DLD1 (cell line): ENCODE results near the gene DOP1A.

Source experiments
- in situ Hi-C: cut with HindIII; loops from 2 replicates; pipeline ENCODE4 v1.10.0; 2017; ENCODE audit warnings: low sequenced_read_pairs

The DOP1A gene

DNA sequence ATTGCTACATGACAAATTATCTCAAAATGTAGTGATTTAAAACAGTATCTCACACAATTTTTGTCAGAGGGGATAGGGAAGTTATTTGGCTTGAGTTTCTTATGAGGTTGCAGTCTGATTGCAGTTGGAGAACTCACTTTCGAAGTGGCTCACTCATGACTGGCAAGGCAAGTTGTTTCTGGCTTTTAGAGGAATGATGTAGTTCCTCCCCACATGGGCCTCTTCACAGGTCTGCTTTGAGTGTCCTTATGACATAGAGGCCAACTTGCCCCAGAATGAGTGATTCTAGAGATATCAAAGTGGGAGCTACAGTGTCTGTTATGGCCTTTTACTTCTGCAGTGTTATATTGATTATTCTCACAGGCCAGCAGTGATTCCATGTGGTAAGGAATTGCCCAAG lies 6.1 kb downstream of the DOP1A start:
- in situ Hi-C loops, result no loop called here

DNA sequence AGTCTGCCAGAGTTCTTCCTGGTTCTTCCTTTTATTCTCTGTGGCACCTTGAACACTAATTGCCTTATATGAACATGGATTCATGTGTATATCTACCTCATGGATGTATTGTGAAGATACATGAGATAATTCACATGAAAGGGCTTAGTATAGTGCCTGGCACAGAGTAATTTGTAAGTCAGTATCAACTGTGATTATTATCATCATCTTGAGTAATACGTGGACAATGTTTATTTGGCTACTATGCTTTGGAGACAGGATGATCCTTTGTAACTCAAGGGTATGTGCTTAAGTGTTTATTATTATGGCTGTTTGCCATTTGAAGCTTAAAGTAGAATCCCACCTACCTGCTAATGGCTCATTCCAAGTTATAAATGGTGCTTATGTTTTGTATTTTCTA lies 16.0 kb downstream of the DOP1A start:
- in situ Hi-C loops, result no loop called here

DNA sequence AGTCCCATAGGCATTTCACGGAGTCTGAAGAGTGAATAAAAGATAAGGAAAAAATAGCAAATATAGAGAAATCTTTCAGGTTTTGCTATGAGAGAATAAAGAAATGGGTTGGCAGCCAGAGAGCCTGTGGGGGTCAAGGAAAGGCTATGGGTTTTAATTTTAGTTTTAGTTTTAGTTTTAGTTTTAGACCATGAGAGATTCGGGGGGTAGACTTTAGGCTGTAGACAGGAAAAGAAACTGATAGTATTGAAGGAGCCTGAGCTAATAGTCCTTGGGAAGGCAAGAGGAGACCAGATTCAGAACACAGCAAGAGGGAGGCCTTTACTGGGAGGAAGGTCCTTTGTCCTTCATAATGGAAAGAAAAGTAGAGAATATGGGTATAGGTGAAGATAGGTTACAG lies 19.3 kb downstream of the DOP1A start:
- in situ Hi-C loops, result no loop called here

DNA sequence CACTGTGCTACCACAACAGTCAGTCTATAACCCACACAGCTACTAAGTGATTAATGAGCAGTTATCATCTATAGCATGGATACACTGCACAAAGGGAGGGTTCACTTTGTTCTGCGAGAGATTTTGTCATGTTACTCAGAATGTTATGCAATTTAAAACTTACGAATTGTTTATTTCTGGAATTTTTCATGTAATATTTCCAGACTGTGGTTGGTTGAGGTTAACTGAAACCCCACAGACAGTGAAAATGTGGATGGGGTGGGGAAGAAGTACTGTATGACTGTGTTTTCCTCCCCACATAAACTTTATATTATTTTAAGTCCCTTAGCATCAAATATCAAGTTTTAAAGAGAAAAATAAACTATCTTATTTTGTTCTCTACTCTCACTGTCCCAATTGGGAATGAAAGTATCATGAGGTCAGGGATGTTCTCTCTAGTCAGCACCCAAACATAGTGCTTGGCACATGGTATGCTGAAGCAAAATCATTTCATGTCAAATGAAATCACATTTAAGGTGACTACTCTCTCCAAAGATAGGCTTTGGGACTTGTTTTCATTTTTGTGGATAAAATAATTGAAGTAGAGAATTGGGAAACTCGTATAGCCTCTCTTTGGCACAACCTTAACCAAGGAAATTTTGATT lies 25.4 kb downstream of the DOP1A start:
- in situ Hi-C loops, result no loop called here

DNA sequence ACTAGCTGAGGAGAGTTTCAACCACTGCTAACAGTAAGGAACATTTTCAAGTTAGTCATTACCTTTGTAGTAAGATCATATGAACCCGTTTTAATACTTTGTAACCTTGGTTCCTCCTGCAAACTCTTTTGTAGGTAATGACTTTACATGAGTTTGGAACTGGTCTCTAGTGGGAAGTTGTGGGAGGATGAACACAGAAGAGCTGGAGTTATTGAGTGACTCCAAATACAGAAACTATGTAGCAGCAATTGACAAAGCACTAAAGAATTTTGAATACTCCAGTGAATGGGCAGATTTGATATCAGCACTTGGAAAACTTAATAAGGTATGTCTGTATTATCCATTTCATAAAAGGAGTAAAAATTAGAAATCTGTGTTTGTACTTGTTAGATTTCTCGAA lies 29.3 kb downstream of the DOP1A start:
- in situ Hi-C loops, result no loop called here

DNA sequence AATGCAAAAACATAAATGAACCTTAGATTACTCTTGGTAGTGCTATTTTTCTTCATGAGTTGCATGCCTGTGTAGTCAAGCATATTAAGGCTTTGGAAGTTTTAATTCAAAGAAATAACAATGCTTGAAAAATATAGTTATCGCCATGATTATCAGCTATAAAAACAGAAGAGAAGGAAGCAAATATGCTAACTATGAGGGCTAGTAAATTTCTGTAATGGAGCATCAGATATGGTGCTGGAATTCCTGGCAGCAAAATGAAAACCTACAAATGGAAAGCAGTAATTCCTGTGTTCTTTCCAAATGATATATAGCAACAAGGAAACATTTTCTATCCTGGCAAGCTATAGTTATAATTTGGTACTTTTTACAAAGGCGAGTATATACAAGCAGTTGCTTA lies 29.7 kb downstream of the DOP1A start:
- in situ Hi-C loops, result no loop called here

DNA sequence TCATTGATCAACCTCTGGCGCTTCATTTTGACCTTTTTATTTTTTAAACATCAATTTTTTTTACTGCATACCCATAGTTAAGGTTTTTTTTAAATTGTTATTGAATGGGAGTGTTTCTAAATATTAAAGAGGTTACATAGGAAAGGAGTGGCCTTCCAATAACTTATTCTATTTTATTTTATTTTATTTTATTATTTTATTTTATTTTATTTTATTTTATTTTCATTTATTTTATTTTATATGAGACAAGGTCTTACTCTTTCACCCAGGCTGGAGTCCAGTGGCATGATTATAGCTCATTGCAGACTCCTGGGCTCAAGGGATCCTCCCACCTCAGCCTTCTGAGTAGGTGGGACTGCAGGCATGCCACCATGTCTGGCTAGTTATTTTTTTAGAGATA lies 30.2 kb downstream of the DOP1A start:
- in situ Hi-C loops, result no loop called here

DNA sequence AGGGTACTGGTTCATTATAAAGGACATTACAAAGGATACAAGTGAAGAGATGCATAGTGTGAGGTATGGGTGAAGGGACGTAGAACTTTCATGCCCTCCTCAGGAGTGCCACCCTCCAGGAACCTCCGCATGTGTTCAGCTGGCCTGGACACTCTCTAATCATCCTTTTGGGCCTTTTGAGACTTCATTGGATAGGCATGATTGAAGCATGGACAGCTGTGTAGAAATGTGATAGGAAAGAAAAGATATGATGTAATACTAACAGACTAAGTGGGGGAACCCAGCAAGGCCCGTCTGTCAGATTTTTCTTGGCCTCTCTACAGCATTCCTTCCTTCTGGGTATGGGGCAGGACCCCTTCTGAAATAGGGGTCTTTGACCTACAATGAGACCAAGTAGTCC lies 31.1 kb downstream of the DOP1A start:
- in situ Hi-C loops, result no loop called here

DNA sequence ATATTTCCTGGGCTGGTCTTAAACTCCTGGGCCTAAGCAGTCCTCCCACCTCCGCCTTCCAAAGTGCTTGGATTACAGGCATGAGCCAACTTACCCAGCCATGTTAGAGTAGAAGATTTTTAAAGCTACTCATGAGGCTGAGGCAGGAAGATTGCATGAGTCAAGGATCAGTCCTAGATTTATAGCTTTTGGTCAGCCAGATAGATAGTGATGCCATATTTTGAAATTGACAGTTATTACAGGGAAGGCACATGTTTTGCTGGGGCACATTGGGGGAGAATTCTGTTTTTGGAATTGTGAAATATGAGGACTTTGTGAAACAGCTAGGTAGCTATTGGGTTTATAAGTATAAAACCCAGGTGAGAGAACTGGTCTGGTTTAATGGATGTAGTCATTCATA lies 40.9 kb downstream of the DOP1A start:
- in situ Hi-C loops, result no loop called here

DNA sequence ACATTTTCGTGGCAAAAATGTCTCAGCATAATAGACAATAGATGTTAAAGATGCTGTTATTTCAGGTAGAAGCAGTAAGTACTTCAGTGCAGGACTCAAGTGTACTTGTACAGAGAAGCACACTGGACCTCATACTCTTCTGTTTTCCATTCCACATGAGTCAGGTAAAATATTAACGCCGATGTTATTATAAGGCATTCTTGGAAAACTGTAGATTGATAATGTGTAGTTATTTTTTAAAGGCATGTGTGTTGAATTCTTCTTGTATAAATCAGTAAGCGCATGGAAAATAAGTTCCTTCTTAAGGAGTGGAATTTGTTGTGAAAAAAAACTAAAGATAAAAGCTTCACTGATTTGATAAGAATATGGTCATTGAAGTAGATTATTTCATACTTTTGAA lies 45.8 kb downstream of the DOP1A start:
- in situ Hi-C loops, result no loop called here

DNA sequence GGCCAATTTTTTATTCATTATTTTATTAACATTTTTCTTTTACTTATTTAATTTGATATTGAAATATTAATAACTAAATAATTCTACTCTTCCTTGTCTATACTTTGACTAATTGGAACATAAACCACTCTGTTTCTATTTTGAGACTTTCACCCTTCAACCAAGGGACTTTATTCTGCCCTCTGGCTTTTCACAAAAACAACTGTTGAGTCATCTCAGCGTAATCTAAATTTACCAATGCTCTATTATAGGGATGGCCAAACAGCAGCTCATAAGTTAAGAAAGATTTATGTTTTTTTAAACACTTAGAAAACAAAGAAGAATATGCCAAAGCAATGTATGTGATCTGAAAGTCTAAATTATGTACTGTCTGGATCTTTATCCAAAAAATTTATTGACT lies 46.7 kb downstream of the DOP1A start:
- in situ Hi-C loops, result no loop called here

DNA sequence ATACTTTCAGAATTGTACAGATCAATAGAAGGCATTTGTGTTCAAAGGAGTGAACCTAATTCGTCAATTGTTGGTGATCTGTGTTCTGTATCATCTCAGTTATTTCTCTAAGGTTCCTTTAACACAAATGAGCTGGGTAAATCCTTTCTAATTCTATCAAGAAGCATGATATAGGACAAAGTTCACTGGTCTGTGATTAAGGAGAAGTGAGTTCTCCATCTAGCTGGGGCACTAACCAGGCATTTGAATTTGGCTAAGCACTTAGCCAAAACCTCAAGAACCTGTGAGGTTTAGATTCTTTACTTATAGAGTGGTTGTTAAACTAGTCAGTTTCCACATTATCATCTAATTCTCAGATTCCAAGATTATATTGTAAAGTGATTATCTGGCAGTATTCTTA lies 50.3 kb downstream of the DOP1A start:
- in situ Hi-C loops, result no loop called here

DNA sequence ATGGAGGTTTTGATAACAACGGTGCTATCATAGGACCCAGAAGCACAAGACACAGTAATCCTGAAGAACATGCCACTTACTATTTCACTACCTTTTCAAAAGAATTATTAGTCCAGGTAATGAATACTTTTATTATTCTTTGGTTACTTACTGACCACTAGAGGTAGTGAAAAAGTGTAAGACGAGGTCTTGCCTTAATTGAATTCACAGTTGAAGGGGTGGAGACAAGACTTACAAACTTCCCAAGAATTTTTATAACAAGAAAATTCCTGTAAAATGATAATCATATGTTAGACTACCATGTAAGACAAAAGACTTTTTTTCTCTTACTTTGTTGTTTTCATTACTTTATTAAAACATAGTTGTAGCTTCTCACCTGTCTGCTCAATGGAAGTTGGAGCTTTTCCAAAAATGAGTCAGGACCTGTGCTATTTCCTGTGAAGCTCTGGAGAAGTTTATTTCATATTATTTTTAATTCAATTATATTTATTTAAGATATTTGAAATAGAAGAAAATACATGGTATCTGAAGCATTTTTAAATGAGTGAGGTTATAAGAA lies 52.4 kb downstream of the DOP1A start:
- in situ Hi-C loops, result no loop called here

DNA sequence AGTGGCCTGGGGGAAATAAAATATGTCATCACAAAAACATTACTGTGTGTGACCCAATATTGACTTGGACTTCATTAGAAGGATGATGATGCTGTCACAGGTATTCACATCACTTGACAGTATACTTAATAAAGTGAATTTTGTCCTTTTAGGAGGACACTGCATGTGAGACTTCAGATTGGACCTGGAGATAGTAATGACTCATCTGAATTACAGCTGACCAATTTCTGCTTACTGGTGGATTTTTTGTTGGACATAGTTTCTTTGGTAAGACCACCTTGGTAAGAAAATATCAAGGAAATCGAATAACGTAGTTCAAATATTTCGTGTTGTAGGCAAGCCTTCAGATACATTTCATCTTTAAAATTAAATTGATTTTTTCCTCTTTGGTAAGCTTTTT lies 57.1 kb downstream of the DOP1A start:
- in situ Hi-C loops, result no loop called here

DNA sequence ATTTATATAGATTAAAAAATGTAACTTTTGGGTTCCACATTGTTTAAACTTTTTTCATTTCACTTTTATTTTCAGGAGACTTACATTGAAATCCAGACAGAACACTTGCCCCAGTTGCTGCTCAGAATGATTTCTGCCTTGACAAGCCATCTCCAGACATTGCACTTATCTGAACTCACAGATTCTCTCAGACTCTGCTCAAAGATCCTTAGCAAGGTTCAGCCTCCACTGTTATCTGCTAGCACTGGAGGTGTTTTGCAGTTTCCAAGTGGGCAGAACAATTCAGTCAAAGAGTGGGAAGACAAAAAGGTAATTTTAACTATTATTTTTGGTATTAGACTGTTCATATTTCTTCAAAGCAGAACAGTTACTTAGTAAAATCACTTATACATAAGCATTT lies 58.0 kb downstream of the DOP1A start:
- in situ Hi-C loops, result no loop called here

DNA sequence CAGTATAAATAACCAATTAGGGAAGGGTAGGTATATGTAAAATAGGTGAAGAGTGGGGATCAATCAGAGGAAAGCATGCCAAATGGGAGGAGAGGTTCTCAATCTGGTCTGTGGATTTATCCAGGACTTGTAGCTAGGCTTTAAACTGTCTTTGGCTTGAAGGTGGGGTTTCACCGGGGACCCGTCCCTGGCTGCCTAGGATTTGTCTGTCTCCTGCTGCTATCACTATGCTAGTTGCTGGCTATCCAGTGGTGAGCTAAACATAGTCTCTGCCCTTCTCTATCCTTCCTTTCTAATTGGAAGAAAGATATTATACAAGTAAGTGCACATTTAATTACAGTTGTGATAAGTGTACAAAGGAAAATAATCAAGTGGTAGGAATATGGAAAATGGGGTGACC lies 58.8 kb downstream of the DOP1A start:
- in situ Hi-C loops, result no loop called here

DNA sequence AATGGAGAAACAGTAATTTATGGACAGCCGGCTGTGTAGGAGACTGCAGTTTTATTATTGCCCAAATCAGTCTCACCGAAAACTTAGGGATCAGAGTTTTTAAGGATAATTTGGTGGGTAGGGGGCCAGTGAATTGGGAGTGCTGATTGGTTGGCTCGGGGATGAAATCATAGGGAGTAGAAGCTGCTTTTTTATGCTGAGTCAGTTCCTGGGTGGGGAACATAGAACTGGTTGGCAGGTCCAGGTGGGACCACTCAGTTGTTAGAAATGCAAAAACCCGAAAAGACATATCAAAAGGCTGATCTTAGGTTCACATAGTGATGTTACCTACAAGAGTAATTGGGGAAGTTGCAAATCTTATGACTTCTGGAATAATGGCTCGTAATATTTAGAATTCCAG lies 59.3 kb downstream of the DOP1A start:
- in situ Hi-C loops, result no loop called here

DNA sequence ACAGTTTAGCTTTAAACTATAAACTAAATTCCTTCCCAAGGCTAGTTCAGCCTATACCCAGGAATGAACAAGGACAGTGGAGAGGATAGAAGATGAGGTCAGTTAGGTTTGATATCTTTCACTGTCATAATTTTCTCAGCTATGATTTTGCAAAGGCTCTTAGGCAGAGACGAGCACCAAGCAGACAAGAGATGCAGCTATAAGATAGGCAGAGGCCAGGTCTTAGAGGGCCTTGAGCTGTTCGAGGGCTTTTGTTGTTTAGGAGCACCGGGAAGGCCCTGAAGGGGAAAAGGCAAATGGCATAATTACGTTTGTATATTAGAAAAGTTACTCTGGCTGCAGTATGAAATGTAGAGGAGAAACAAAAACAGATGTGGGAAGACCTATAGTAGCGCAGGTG lies 59.8 kb downstream of the DOP1A start:
- in situ Hi-C loops, result no loop called here

DNA sequence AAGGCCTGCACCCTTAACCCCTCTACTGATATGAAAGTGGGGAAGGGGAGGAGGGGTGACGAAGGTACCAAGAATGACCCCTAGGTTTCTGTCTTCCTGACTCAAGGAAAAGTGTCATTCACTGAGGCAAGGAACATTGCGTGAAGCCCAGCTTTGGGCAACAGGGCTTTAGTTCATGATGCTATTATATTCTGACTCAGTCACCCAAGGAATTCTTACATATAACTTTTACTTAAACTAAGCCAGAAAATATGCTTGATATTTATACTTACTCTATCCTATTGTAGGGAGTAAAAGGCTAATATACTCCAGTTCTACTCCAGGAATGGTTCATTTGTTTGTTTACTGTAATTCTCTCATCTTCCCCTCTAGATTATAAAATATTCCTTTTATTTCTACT lies 60.5 kb downstream of the DOP1A start:
- in situ Hi-C loops, result no loop called here

DNA sequence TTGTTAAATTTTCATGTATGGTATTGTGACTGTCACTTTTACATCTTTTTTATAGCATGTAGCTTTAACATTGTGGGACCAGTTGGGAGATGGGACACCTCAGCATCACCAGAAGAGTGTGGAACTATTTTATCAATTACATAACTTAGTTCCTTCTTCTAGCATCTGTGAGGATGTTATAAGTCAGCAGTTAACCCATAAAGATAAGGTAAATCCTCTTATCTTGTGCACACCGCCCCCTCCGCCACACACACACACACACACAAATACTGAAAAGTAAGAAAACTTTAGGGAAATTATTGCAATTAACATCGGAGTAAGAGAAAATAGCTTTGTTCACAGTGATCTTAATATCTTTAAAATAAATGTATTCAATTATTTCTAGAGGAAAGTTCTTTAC lies 64.7 kb downstream of the DOP1A start:
- in situ Hi-C loops, result no loop called here

DNA sequence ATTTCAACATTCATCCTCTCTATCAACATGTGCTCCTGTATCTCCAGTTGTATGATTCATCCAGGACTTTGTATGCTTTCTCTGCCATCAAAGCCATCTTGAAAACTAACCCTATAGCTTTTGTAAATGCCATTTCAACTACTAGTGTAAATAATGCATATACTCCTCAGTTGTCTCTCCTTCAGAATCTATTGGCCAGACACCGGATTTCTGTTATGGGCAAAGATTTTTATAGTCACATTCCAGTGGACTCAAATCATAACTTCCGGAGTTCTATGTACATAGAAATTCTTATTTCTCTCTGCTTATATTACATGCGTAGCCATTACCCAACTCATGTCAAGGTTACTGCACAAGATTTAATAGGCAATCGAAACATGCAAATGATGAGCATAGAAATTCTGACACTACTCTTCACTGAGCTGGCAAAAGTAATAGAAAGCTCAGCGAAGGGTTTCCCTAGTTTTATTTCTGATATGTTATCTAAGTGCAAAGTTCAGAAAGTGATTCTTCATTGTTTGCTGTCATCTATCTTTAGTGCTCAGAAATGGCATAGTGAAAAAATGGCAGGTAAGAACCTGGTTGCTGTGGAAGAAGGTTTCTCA lies 70.7 kb downstream of the DOP1A start:
- in situ Hi-C loops, result no loop called here

DNA sequence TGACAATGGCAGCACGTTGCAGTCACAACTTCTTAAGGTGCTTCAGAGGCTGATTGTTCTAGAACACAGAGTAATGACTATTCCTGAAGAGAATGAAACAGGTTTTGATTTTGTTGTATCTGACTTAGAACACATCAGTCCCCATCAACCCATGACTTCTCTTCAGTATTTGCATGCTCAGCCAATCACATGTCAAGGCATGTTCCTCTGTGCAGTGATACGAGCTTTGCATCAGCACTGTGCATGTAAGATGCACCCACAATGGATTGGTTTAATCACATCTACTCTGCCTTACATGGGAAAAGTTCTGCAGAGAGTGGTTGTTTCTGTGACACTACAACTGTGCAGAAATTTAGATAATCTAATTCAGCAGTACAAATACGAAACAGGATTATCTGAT lies 71.3 kb downstream of the DOP1A start:
- in situ Hi-C loops, result no loop called here

DNA sequence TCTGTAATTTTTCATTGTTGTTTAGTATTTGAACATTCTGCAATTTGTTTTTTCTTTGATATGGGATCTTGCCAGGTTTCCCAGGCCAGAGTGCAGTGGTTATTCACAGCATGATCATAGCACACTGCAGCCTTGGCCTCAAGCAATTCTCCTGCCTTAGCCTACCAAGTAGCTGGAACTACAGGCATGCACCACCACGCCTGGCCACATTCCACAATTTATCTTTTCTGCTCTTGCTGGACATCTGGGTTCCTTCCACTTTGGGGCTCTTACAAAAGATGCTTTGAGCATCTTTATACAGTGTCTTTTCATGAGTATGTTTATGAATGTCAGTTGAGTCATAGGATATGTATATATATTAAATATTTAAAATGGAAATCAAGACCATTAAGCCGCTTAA lies 83.6 kb downstream of the DOP1A start:
- in situ Hi-C loops, result no loop called here
